ENCODE results near the gene SNAPC4. TPM values are rescaled to one million over a fixed set of nuclear protein-coding genes. Genes with fewer than 3 reads are reported as not detected.

The SNAPC4 gene
- total RNA-seq, 1 experiment from 2014 or later: 29.7 TPM

DNA sequence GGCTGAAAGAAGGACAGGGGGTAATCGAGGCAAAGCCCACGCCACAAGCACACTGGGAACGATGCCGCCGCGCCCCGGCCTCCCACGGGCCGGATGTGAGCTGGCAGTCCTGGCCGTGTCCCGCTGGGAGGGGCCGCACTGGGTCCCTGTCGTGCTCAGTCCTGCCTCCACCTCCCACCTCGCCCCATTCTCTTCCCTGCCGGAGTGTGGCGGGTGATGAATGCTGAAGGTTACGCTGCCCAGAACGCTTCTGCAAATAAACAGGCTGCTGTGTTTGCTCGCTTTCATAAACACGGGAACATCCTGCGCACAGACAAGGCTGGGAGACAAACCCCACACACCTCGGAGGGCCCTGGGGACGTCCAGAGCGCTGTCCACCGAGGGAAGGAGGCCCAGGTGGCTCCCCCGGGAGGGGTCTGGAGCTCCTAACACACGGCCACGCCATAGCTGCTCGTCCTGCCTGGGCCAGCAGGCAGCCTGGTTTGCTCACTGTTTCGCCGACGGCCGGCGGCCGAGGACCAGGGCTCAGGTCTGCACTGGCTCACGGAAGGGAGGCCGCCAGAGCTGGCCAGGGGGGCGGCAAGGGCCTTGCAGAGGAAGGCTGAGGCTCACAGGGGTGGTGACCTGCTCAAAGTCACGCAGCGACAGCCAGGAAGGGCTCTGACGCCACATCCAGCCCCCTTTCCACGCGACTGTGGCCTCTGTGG lies 38.8 kb downstream of the SNAPC4 start:
- no peak overlapping the region for H2AK5ac ChIP-seq (ENCODE audit: insufficient read length, low read length)
- no peak overlapping the region for H2BK5ac ChIP-seq (ENCODE audit: insufficient read length, low read length)
- H3K27me3 ChIP-seq (ENCODE audit: insufficient read depth, low read length): no peaks in the 10 kb centered on the region
- H4K8ac ChIP-seq (replicated peaks; ENCODE audit: insufficient read length, low read depth, low read length): no peak overlapping the region
- H3K23ac ChIP-seq (ENCODE audit: insufficient read length, low read depth, low read length): no peak overlapping the region
- H3K4me1 ChIP-seq (ENCODE audit: insufficient read depth, low read length): no peaks in the 10 kb centered on the region
- H3K4me2 ChIP-seq (ENCODE audit: insufficient read depth, insufficient read length, low read length): no peak overlapping the region
- no peak overlapping the region for H3K56ac ChIP-seq (ENCODE audit: insufficient read length, low read depth, low read length)
- no peaks in the 10 kb centered on the region for H4K20me1 ChIP-seq (ENCODE audit: control insufficient read depth, insufficient read depth, insufficient read length)
- Mint-ChIP-seq H3K4me3 (no peak overlapping the region), H3K27me3 (ENCODE audit: low read depth) (peaks cover 1% of the 10 kb centered on the region; the same call in 1 of the 2 replicates), H3K36me3 (ENCODE audit: insufficient read depth in 1 of 3, low read depth in 3 of 3) (peaks cover 0 to 10% (median 3%) of the 10 kb centered on the region in 3 experiments; a peak in 4 of 7 replicates), H3K9me3 (no peaks in the 10 kb centered on the region), H3K4me1 (peaks cover 3 to 5% of the 10 kb centered on the region in 2 experiments; a peak in 1 of 4 replicates), H3K27ac (no peak overlapping the region)
- no peak for DNase-seq
- no peak overlapping the region for H2BK15ac ChIP-seq (ENCODE audit: low read depth, low read length)
- H2BK12ac ChIP-seq (ENCODE audit: insufficient read length, low read depth, low read length): no peak overlapping the region
- H3K9ac ChIP-seq (ENCODE audit: extremely low read depth, insufficient read length, low read length): no peak overlapping the region
- H3K79me1 ChIP-seq (ENCODE audit: insufficient read depth, low read depth, low read length, poor library complexity, severe bottlenecking): no peaks in the 10 kb centered on the region
- H3K9me3 ChIP-seq (ENCODE audit: control insufficient read depth, low read depth, low read length): no peaks in the 10 kb centered on the region
- no peak for TF ChIP-seq CTCF (conservative IDR thresholded peaks at IDR 0.05)
- H3K4ac ChIP-seq (ENCODE audit: low read depth, low read length): no peak overlapping the region
- H3K14ac ChIP-seq (ENCODE audit: insufficient read depth, low read length): no peak overlapping the region
- no peak overlapping the region for H3T11ph ChIP-seq (ENCODE audit: low read length)
- H3K23me2 ChIP-seq (ENCODE audit: insufficient read length, low read depth, low read length, poor library complexity, severe bottlenecking): no peaks in the 10 kb centered on the region
- no CpG with 5 or more reads among the region's 43 CpGs for WGBS (ENCODE audit: extremely low coverage, insufficient read length, low lambda C conversion rate)
- H2AFZ ChIP-seq (ENCODE audit: low read length): no peak overlapping the region
- H4K91ac ChIP-seq (ENCODE audit: insufficient read length, low read depth, low read length): no peak overlapping the region
- H3K27ac ChIP-seq (ENCODE audit: insufficient read length, low read depth, low read length): no peak overlapping the region
- no peaks in the 10 kb centered on the region for H3K79me2 ChIP-seq (ENCODE audit: insufficient read depth, low read length)
- no peak overlapping the region for H4K5ac ChIP-seq (ENCODE audit: insufficient read length, low read depth, low read length)
- H3K18ac ChIP-seq (ENCODE audit: insufficient read length, low read depth, low read length): no peak overlapping the region
- H2BK20ac ChIP-seq (ENCODE audit: low read depth, low read length, poor library complexity, severe bottlenecking): no peak overlapping the region
- no peak overlapping the region for H2BK120ac ChIP-seq (ENCODE audit: low read depth, low read length, poor library complexity, severe bottlenecking)
